Measurements from ENCODE around the gene GLIS1. TPM values are rescaled to one million over a fixed set of nuclear protein-coding genes. Genes with fewer than 3 reads are reported as not detected.

The GLIS1 gene
- total RNA-seq, 1 experiment from 2014 or later: 0.28 TPM

DNA sequence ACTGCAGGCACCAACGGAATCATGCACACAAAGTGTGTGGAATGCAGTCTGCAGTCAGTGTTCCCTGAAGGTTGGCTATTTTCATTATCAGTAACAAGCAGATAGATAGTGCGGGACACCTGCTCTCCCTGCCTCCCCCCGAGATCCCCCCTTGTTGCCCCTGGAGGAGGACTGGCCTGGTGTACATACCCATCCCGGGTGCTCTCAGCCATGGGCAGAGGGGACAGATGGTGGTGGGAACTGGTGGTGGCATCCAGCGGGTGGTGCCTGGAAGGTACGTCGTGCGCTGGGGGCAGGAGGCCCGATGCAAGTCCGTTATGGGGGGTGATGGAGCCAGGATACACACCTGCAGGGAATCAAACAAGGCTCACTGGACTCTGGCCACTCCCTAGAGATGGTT, 224.5 kb downstream of the GLIS1 start:
- H3K27me3 Mint-ChIP-seq (ENCODE audit: low read depth): peaks cover 3% of the 10 kb centered on the region
- H3K79me2 ChIP-seq (ENCODE audit: insufficient read depth, low read length): no peaks in the 10 kb centered on the region
- WGBS (ENCODE audit: extremely low coverage, insufficient read length, low lambda C conversion rate): no CpG with 5 or more reads among the region's 10 CpGs
- H3K18ac ChIP-seq (ENCODE audit: insufficient read length, low read depth, low read length): no peak overlapping the region
- no peak overlapping the region for H4K8ac ChIP-seq (replicated peaks; ENCODE audit: insufficient read length, low read depth, low read length)
- no peak overlapping the region for H3K27ac ChIP-seq (ENCODE audit: insufficient read length, low read depth, low read length)
- H2BK120ac ChIP-seq (ENCODE audit: low read depth, low read length, poor library complexity, severe bottlenecking): no peak overlapping the region
- no peak for DNase-seq
- no peak overlapping the region for H2BK12ac ChIP-seq (ENCODE audit: insufficient read length, low read depth, low read length)
- no peak overlapping the region for H3K9ac ChIP-seq (ENCODE audit: extremely low read depth, insufficient read length, low read length)
- no peak overlapping the region for H3K4ac ChIP-seq (ENCODE audit: low read depth, low read length)
- no peak overlapping the region for H2BK15ac ChIP-seq (ENCODE audit: low read depth, low read length)
- no peak overlapping the region for H4K5ac ChIP-seq (ENCODE audit: insufficient read length, low read depth, low read length)
- H3K14ac ChIP-seq (ENCODE audit: insufficient read depth, low read length): no peak overlapping the region
- no peaks in the 10 kb centered on the region for H3K27me3 ChIP-seq (ENCODE audit: insufficient read depth, low read length)
- H3K23ac ChIP-seq (ENCODE audit: insufficient read length, low read depth, low read length): no peak overlapping the region
- H2AFZ ChIP-seq (ENCODE audit: low read length): no peak overlapping the region
- H3K27ac Mint-ChIP-seq: no peak overlapping the region
- TF ChIP-seq, protein P1, sequence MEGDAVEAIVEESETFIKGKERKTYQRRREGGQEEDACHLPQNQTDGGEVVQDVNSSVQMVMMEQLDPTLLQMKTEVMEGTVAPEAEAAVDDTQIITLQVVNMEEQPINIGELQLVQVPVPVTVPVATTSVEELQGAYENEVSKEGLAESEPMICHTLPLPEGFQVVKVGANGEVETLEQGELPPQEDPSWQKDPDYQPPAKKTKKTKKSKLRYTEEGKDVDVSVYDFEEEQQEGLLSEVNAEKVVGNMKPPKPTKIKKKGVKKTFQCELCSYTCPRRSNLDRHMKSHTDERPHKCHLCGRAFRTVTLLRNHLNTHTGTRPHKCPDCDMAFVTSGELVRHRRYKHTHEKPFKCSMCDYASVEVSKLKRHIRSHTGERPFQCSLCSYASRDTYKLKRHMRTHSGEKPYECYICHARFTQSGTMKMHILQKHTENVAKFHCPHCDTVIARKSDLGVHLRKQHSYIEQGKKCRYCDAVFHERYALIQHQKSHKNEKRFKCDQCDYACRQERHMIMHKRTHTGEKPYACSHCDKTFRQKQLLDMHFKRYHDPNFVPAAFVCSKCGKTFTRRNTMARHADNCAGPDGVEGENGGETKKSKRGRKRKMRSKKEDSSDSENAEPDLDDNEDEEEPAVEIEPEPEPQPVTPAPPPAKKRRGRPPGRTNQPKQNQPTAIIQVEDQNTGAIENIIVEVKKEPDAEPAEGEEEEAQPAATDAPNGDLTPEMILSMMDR (conservative IDR thresholded peaks at IDR 0.05): no peak
- no peaks in the 10 kb centered on the region for H3K79me1 ChIP-seq (ENCODE audit: insufficient read depth, low read depth, low read length, poor library complexity, severe bottlenecking)
- no peak overlapping the region for H4K91ac ChIP-seq (ENCODE audit: insufficient read length, low read depth, low read length)
- no peak overlapping the region for H3K56ac ChIP-seq (ENCODE audit: insufficient read length, low read depth, low read length)
- no peak overlapping the region for H3K4me2 ChIP-seq (ENCODE audit: insufficient read depth, insufficient read length, low read length)
- no peaks in the 10 kb centered on the region for H3K9me3 ChIP-seq (ENCODE audit: control insufficient read depth, low read depth, low read length)
- H3T11ph ChIP-seq (ENCODE audit: low read length): no peak overlapping the region
- H3K23me2 ChIP-seq (ENCODE audit: insufficient read length, low read depth, low read length, poor library complexity, severe bottlenecking): no peaks in the 10 kb centered on the region
- no peaks in the 10 kb centered on the region for H4K20me1 ChIP-seq (ENCODE audit: control insufficient read depth, insufficient read depth, insufficient read length)
- H3K4me3 Mint-ChIP-seq: no peak overlapping the region
- no peak overlapping the region for H2BK5ac ChIP-seq (ENCODE audit: insufficient read length, low read length)
- no peaks in the 10 kb centered on the region; a peak in 2 of 7 replicates for H3K36me3 Mint-ChIP-seq (ENCODE audit: insufficient read depth in 1 of 3, low read depth in 3 of 3)
- no peaks in the 10 kb centered on the region for H3K4me1 ChIP-seq (ENCODE audit: insufficient read depth, low read length)
- H3K4me1 Mint-ChIP-seq: peaks cover 14 to 24% of the 10 kb centered on the region in 2 experiments
- H2BK20ac ChIP-seq (ENCODE audit: low read depth, low read length, poor library complexity, severe bottlenecking): no peak overlapping the region
- H2AK5ac ChIP-seq (ENCODE audit: insufficient read length, low read length): no peak overlapping the region
- peaks cover 0 to 2% of the 10 kb centered on the region in 2 experiments; a peak in 1 of 5 replicates for H3K9me3 Mint-ChIP-seq
